Measurements from ENCODE around the gene PRKN.

DNA sequence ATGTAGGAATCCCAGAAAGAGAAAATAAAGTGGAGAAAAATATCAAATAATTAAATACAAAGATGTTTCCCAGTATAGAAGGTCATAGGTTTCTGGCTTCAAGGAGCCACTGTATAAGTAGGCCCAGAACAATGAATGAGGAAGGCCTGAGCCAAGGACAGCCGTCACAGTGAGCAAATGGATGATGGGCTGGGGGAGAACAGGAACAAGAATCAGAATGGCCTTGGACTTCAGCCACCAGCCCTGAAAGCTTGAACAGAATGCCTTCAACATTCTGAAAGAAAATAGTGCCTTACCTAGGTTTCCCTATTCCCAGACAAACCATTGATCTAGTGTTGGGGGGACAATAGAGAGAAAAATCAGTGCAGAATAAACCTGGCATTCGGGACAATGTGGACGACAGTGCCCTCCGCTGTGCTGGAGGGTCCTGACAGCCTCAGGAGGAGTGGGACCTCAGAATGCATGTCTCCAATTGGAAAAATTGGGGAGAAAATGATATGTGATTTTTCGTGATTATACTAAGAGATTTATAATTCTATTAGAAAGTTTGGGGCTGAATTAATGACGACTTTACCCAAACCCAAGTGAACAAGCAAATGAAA is 1119.8 kb downstream of the PRKN start:
- TF ChIP-seq POLR2A (IDR thresholded peaks at IDR 0.05) (no peak), POLR2AphosphoS5 (IDR thresholded peaks at IDR 0.05) (no peak)
- TF ChIP-seq, protein P1, sequence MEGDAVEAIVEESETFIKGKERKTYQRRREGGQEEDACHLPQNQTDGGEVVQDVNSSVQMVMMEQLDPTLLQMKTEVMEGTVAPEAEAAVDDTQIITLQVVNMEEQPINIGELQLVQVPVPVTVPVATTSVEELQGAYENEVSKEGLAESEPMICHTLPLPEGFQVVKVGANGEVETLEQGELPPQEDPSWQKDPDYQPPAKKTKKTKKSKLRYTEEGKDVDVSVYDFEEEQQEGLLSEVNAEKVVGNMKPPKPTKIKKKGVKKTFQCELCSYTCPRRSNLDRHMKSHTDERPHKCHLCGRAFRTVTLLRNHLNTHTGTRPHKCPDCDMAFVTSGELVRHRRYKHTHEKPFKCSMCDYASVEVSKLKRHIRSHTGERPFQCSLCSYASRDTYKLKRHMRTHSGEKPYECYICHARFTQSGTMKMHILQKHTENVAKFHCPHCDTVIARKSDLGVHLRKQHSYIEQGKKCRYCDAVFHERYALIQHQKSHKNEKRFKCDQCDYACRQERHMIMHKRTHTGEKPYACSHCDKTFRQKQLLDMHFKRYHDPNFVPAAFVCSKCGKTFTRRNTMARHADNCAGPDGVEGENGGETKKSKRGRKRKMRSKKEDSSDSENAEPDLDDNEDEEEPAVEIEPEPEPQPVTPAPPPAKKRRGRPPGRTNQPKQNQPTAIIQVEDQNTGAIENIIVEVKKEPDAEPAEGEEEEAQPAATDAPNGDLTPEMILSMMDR (IDR thresholded peaks at IDR 0.05) = no peak
